GM12872 (cell line): ENCODE results near the gene CHRNA4.
A peak's percentile ranks its signal among the peaks of the same experiment; 100 is the strongest.

Experiments
- TF ChIP-seq, protein P1 (sequence below): IDR thresholded peaks from 3 replicates; pipeline ENCODE4 v1.5.1; 2011; ENCODE audit warnings: low read depth, mild to moderate bottlenecking, low read length, moderate library complexity; ENCODE audit not compliant: insufficient read depth

Gene CHRNA4

DNA sequence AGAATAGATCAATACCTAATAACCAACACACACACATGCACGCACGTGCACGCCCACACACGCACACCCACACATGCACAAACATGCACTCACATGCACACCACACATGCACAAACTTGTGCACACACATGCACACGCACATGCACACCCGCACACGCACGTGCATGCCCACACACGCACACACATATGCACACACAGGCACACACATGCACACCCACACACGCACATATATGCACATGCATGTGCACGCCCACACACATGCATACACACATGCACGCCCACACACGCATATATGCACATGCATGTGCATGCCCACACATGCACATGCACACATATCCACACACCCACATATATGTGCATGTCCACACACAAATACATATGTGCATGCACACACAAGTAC is 26.2 kb upstream of the CHRNA4 start:
- TF ChIP-seq, protein P1, sequence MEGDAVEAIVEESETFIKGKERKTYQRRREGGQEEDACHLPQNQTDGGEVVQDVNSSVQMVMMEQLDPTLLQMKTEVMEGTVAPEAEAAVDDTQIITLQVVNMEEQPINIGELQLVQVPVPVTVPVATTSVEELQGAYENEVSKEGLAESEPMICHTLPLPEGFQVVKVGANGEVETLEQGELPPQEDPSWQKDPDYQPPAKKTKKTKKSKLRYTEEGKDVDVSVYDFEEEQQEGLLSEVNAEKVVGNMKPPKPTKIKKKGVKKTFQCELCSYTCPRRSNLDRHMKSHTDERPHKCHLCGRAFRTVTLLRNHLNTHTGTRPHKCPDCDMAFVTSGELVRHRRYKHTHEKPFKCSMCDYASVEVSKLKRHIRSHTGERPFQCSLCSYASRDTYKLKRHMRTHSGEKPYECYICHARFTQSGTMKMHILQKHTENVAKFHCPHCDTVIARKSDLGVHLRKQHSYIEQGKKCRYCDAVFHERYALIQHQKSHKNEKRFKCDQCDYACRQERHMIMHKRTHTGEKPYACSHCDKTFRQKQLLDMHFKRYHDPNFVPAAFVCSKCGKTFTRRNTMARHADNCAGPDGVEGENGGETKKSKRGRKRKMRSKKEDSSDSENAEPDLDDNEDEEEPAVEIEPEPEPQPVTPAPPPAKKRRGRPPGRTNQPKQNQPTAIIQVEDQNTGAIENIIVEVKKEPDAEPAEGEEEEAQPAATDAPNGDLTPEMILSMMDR: no peak

DNA sequence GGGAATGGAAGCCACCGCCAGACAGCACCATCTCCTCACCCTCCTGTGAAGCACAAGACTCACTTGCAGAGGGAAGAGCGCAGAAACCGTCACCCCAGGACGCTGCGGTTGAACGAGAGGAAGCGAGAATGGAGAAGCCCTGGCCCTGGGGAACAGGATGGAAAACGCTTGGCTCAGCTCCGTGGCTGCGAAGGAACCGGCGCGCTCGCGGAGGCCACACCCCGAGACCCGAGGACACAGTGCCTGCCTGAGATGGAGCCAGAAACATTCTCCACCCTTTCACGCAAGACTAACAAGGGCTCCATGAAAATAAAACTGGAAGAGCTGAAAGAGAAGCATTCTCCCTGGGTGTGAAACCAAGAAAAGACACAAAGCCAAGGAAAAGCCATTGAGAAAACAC is 25.3 kb upstream of the CHRNA4 start:
- TF ChIP-seq, protein P1: no peak

DNA sequence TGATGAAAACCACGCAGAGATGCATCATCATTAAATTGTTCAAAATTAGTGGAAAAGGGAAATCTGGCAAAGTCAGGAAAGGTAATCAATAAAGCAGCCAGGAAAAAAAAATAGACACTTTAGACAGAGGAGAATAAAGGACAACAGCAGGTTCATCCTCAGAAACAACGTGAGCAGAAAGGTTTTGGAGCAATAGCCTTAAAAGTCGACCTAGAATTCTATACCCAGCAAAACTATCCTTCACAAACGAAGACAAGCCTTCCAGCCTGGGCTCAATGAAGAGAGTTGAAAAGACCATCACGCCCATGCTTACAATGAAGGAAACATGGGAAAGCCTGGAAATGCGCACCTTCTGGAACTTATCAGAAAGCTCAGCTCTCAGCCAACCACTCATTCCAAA is 24.7 kb upstream of the CHRNA4 start:
- TF ChIP-seq, protein P1: no peak

DNA sequence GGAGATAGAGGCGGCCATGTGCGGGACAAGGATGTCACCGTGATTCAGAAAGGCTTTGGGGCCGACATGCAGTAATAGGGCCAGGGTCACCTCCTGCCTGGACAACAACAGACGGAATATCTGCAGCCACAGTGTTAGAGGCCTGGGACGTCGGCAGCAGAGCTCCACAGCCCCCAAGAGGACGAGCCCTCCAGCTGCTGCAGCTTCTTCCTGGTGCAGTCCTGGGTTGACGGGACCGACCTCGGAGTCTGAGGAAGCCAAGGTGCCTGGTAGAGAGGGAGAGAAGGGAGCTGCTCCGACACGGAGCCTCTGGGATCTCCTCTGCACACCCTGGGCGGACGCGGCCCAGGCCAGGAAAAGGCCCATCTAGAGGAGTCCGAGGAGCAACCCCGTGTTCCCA is 23.2 kb upstream of the CHRNA4 start:
- TF ChIP-seq, protein P1: no peak

DNA sequence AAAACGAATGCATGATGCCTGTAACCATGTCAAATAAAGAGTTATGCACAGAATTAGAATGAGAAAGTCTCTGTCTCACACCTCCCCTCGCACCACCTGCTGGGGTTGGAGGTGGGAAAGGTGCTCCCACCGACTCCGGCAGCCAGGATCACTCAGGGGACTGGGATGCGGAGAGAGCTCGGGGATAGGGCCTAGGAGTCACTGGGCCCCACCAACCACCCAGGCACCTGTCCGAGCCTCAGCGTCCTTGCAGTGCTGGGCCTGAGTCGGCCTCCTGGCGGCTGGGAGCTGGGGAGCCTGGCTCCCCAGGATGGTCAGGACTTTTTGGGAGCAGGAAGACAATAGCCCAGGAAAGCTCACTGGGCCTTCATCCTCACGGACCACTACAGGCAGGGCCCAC is 22.4 kb upstream of the CHRNA4 start:
- TF ChIP-seq, protein P1: no peak

DNA sequence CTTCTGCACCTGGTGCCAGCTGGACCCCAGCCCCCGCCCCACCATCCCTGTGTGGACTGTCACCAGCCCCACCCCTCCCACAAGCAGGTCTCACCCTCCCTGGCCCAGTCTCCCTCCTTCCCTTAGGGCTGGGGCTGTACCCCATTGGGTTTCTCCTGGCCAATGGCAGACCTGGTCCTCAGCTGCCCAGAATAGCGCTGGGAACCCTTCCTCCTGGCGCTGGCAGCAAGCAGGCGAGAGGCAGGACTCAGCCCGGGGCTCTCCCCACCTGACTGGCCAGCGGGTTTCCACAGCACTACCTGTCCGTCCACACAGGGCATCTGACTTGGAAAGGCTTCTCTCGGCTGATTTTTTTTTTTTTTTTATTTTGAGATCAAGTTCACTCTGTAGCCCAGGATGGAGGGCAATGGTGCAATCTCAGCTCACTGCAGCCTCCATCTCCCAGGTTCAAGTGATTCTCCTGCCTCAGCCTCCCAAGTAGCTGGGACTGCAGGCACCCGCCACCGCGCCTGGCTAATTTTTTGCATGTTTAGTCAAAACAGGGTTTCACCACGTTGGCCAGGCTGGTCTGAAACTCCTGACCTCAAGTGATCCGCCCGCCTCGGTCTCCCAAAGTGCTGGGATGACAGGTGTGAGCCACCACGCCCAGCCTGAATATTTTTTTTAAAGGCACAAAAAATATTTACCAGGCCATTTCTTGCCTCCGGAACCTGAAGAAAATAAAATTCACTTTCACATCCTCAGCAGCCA is 21.6 kb upstream of the CHRNA4 start:
- TF ChIP-seq, protein P1: no peak

DNA sequence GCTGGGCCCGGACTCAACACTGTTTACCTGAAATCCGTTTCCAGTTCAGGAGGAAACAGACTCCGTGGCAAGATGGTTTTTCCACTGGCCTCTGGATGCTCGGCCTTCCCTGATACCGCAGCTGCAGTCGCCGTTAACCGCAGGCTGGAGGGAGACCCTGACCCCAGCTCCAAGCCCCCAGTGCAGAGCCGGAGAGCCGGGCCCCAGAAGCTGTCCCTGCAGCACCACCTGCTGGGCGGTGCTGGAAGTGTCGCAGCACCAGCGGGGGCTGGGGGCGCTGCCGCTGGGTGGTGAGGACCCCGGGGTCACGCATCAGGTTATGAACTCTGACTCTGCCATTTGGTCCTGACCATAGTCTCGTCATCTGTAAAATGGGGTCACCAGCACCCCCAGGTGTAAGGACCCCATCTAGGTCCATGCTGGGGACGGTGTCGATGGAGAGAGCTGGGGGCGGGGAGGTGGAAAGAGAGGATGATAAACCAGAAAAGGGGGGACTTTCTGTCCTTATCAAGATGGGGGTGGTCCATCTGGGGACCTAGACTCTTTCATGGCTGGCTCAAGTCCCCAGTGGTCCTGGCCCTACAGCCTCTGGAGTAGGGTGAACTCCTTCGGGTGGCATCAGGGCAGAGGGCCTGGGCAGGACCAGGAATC is 20.8 kb upstream of the CHRNA4 start:
- TF ChIP-seq, protein P1: peak; percentile 96
